GM19463 (cell line): ENCODE data around the gene PKNOX2.

Experiments
- ATAC-seq: cut with Tn5 transposase; IDR thresholded peaks from one replicate; pipeline ENCODE4 v1.9.1; 2021; ENCODE audit warnings: mild to moderate bottlenecking, moderate library complexity; ENCODE audit not compliant: unreplicated experiment

The PKNOX2 gene

GRCh38 chr11:125229916-125230315, 65.4 kb downstream of the PKNOX2 start:
- ATAC-seq = no peak

GRCh38 chr11:125233116-125233515, 68.6 kb downstream of the PKNOX2 start:
- ATAC-seq = no peak

- no peak for ATAC-seq
Measured at GRCh38 chr11:125233736-125234275, 69.3 kb downstream of the PKNOX2 start.

- no peak for ATAC-seq
Measured at GRCh38 chr11:125235071-125235471, 70.5 kb downstream of the PKNOX2 start.

GRCh38 chr11:125236072-125236825, 71.7 kb downstream of the PKNOX2 start:
- no peak for ATAC-seq

- no peak for ATAC-seq
Measured at GRCh38 chr11:125239585-125240560, 75.3 kb downstream of the PKNOX2 start.

GRCh38 chr11:125241104-125241503, 76.6 kb downstream of the PKNOX2 start:
- ATAC-seq = no peak

GRCh38 chr11:125242141-125242775, 77.7 kb downstream of the PKNOX2 start:
- ATAC-seq = no peak

GRCh38 chr11:125244166-125244565, 79.6 kb downstream of the PKNOX2 start:
- no peak for ATAC-seq

GRCh38 chr11:125245299-125245698, 80.7 kb downstream of the PKNOX2 start:
- no peak for ATAC-seq

- ATAC-seq = no peak
Measured at GRCh38 chr11:125247431-125247830, 82.9 kb downstream of the PKNOX2 start.

GRCh38 chr11:125250318-125251213, 86.0 kb downstream of the PKNOX2 start:
- ATAC-seq = no peak

- no peak for ATAC-seq
Measured at GRCh38 chr11:125251214-125251545, 86.6 kb downstream of the PKNOX2 start.

- ATAC-seq = no peak
Measured at GRCh38 chr11:125251956-125252355, 87.4 kb downstream of the PKNOX2 start.

- ATAC-seq = no peak
Measured at GRCh38 chr11:125253289-125253688, 88.7 kb downstream of the PKNOX2 start.

- ATAC-seq = no peak
Measured at GRCh38 chr11:125253795-125254525, 89.4 kb downstream of the PKNOX2 start.

- ATAC-seq = no peak
Measured at GRCh38 chr11:125256541-125257189, 92.1 kb downstream of the PKNOX2 start.

GRCh38 chr11:125257190-125257579, 92.6 kb downstream of the PKNOX2 start:
- ATAC-seq = no peak

- no peak for ATAC-seq
Measured at GRCh38 chr11:125257751-125258150, 93.2 kb downstream of the PKNOX2 start.
